T-helper 17 cell (primary cell): Measurements from ENCODE around the gene HTT. TPM values are rescaled to one million over a fixed set of nuclear protein-coding genes. Genes with fewer than 3 reads are reported as not detected.
"Not testable (repeated sequence)": the region's sequence is repeated elsewhere in the genome, so short reads cannot be mapped to it uniquely, and the experiment has no call there.

ENCODE experiments used
- ATAC-seq: fragments of 150-1000 bp; cut with Tn5 transposase; 2 replicates; pipeline ENCODE4 v1.10.0; 2021; ENCODE audit warnings: mild to moderate bottlenecking, moderate library complexity
- DNase-seq, 3 donors: peaks; one replicate each; pipeline versions ENCODE4 v3.0.0 to v3.0.0-alpha.2; 2020 to 2021
- H3K9me3 ChIP-seq: one replicate; pipeline ENCODE4 v1.7.0; 2013; ENCODE audit warnings: low read length, mild to moderate bottlenecking; ENCODE audit not compliant: control insufficient read depth, poor library complexity, severe bottlenecking
- H3K27ac Mint-ChIP-seq: one replicate; pipeline ENCODE4 v1.8.0; 2022; ENCODE audit warnings: mild to moderate bottlenecking, moderate library complexity, mixed read lengths
- H3K27me3 Mint-ChIP-seq: one replicate; pipeline ENCODE4 v1.8.0; 2022; ENCODE audit warnings: mixed read lengths
- H3K36me3 Mint-ChIP-seq: one replicate; pipeline ENCODE4 v1.8.0; 2022; ENCODE audit warnings: low read depth, mixed read lengths
- H3K4me1 Mint-ChIP-seq: one replicate; pipeline ENCODE4 v1.8.0; 2022; ENCODE audit warnings: mild to moderate bottlenecking, mixed read lengths
- H3K4me3 Mint-ChIP-seq: one replicate; pipeline ENCODE4 v1.8.0; 2022; ENCODE audit warnings: mild to moderate bottlenecking, moderate library complexity, mixed read lengths
- total RNA-seq, 4 donors: library from RNA in 2 of 4; stranded (reverse) in 2 of 4; gene quantifications; one replicate each; pipeline ENCODE4 v1.2.3 and lab custom pipeline; 2022 to 2026

Gene HTT
- total RNA-seq, 2 donors from 2014 or later: 83.9 to 89.9 TPM

DNA sequence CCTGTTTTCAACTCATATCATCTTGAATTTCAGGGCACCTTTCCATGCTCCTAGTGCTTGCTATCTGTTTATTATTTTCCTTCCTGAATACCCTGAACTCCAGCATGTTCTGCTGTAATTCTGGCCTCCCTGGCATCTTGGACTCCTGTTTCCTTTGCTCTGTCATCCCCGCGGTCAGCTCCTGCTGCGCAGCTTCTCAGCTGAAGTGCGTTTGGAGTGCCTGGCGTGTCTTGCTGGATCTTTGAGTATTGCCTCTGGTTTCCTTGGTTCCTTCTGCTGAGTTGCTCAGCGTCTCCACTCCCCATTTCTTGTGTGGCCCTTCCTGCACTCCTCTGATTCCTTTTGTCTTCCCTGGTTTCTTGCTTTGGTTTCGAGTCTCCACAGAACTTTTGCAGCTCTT, 84.4 kb downstream of the HTT start:
- Mint-ChIP-seq H3K4me3 (no peak overlapping the region), H3K27me3 (no peaks in the 10 kb centered on the region), H3K27ac (no peak overlapping the region), H3K4me1 (peaks cover 2% of the 10 kb centered on the region), H3K36me3 (peaks cover 23% of the 10 kb centered on the region)
- no peaks in the 10 kb centered on the region for H3K9me3 ChIP-seq
- no peak for ATAC-seq
- no peak for DNase-seq

DNA sequence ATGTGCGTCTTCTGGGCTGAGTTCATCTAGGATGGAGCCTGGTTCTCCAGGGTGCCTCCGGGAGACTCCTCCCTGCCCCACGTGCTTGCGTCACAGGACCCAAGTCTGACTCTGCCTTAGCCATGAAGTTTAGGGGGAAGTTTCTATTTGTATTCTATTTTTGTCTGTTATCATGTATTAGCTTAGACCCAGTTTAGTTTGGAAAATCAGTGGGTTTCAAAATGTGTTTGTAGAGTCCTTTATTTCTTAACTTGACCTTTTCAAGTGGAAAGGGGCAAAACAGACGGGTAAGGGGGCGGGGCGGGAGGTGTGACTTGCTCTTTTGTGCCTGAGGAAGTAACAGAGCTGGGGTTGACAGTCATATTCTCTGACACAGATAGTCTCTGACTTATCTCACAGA, 86.0 kb downstream of the HTT start:
- ATAC-seq: no peak
- no peak overlapping the region for H3K4me3 Mint-ChIP-seq
- peaks cover 24% of the 10 kb centered on the region for H3K36me3 Mint-ChIP-seq
- no peak for DNase-seq
- H3K9me3 ChIP-seq: no peaks in the 10 kb centered on the region
- H3K27ac Mint-ChIP-seq: no peak overlapping the region
- H3K4me1 Mint-ChIP-seq: peaks cover 6% of the 10 kb centered on the region
- no peaks in the 10 kb centered on the region for H3K27me3 Mint-ChIP-seq

DNA sequence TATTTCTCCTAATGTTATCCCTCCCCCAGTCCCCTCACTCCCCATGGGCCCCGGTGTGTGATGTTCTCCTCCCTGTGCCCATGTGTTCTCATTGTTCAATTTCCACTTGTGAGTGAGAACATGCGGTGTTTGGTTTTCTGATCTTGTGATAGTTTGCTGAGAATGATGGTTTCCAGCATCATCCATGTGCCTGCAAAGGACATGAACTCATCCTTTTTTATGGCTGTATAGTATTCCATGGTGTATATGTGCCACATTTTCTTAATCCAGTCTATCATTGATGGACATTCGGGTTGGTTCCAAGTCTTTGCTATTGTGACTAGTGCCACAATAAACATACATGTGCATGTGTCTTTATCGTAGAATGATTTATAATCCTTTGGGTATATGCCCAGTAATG, 86.6 kb downstream of the HTT start:
- not testable (repeated sequence) for H3K27ac Mint-ChIP-seq, H3K4me3 Mint-ChIP-seq, DNase-seq, H3K9me3 ChIP-seq, ATAC-seq, H3K27me3 Mint-ChIP-seq, H3K4me1 Mint-ChIP-seq
- H3K36me3 Mint-ChIP-seq: peaks cover 24% of the 10 kb centered on the region

- H3K36me3 Mint-ChIP-seq: peaks cover 18% of the 10 kb centered on the region
- H3K9me3 ChIP-seq, H3K27ac Mint-ChIP-seq, H3K4me3 Mint-ChIP-seq, DNase-seq, ATAC-seq, H3K27me3 Mint-ChIP-seq: not testable (repeated sequence)
- peaks cover 16% of the 10 kb centered on the region for H3K4me1 Mint-ChIP-seq
Measured at GRCh38 chr4:3166434-3166833, 92.0 kb downstream of the HTT start.

DNA sequence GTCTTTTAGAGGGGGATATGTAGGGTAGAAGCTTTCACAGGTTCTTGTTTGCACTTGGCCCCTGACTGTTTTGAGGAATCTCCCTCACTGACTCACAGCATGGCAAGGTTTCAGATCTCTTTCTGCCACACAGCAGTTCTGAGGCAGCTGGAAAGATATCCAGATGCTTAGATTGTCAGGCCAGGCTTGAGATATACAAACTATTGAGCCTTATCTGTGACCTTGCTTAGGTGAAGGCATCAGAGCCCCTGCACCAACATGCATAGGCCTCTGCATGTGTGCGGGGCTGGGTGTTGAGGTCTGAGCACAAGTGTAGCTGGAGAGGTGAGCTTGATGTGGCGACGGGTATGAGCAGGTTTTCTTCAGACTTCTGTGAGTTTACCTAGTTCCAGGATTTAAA, 93.5 kb downstream of the HTT start:
- Mint-ChIP-seq H3K4me3 (no peak overlapping the region), H3K27ac (no peak overlapping the region), H3K27me3 (no peaks in the 10 kb centered on the region), H3K4me1 (peaks cover 16% of the 10 kb centered on the region), H3K36me3 (peaks cover 21% of the 10 kb centered on the region)
- H3K9me3 ChIP-seq: no peaks in the 10 kb centered on the region
- no peak for DNase-seq
- ATAC-seq: no peak

GRCh38 chr4:3174371-3175338, 100.2 kb downstream of the HTT start:
- no peaks in the 10 kb centered on the region for H3K9me3 ChIP-seq
- ATAC-seq (no peak), DNase-seq (no peak)
- H3K27me3 Mint-ChIP-seq: no peaks in the 10 kb centered on the region
- H3K27ac Mint-ChIP-seq: no peak overlapping the region
- H3K4me3 Mint-ChIP-seq: no peak overlapping the region
- peaks cover 18% of the 10 kb centered on the region for H3K36me3 Mint-ChIP-seq
- H3K4me1 Mint-ChIP-seq: peaks cover 8% of the 10 kb centered on the region

DNA sequence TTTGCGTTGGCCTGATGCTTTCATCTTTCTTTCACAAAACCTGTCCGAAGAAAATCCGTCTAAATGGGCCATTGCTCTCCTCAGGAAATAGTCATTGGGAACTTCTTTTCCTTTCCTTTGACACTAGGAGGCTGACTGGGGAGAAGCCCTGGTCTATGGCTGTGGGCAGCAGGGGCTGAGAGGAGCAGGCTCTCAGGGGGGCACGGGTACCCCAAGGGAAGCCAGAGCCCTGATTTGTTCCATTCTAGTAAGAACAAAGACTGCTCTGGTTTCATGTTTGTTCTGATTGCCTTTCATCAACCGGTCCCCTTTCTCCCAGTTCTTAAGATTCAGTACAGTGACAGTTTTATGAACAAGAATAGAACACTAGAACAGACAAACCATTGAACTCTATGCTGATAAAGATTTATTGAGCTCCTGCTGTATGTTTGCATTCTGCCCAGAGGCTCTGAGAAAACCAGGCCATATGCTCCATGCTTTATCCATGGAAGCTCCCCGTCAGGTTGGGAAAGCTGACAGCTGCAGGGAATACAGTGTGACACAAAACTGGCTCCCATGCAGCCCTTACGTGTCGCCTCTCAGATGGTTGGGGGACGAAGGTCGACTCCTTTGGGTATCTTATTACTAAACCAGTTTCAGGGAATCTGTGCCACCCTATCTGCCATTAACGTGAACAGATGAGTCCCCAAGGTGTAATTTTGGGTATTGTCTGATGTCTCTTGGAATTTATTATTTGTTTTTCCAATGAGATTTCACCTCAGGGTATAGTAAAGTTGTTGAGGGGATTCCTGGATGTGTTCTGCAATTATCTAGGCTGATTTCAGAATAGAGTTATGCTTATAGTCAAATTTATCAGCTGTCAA, 102.1 kb downstream of the HTT start:
- H3K9me3 ChIP-seq: no peaks in the 10 kb centered on the region
- no peak overlapping the region for H3K27ac Mint-ChIP-seq
- no peak overlapping the region for H3K4me3 Mint-ChIP-seq
- no peaks in the 10 kb centered on the region for H3K27me3 Mint-ChIP-seq
- H3K4me1 Mint-ChIP-seq: no peaks in the 10 kb centered on the region
- no peak for ATAC-seq
- H3K36me3 Mint-ChIP-seq: peaks cover 12% of the 10 kb centered on the region
- DNase-seq: no peak

GRCh38 chr4:3177426-3177825, 102.9 kb downstream of the HTT start:
- DNase-seq (no peak), ATAC-seq (no peak)
- Mint-ChIP-seq H3K27ac (no peak overlapping the region), H3K36me3 (peaks cover 12% of the 10 kb centered on the region), H3K4me1 (no peaks in the 10 kb centered on the region), H3K4me3 (no peak overlapping the region), H3K27me3 (no peaks in the 10 kb centered on the region)
- no peaks in the 10 kb centered on the region for H3K9me3 ChIP-seq

GRCh38 chr4:3177905-3178304, 103.4 kb downstream of the HTT start:
- Mint-ChIP-seq H3K27me3 (no peaks in the 10 kb centered on the region), H3K4me1 (no peaks in the 10 kb centered on the region), H3K4me3 (no peak overlapping the region), H3K27ac (no peak overlapping the region), H3K36me3 (peaks cover 10% of the 10 kb centered on the region)
- H3K9me3 ChIP-seq: no peaks in the 10 kb centered on the region
- ATAC-seq (no peak), DNase-seq (no peak)

DNA sequence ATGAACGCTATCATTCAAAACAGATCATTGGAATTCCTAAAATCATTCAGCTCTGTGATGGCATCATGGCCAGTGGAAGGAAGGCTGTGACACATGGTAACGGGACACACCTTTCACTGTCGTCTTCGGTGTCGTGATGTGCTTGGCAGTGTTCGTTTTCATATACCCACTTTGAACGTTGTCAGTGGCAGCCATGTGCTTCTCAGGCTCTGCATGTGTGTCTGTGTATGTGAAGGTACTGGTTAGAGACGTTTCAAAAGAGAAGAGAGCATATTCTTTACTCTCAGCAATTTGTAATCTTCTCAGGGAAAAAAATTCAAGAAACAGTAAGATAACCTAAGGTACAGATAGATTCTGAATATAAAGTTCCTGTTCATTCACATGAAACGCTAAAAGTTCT, 103.9 kb downstream of the HTT start:
- H3K27me3 Mint-ChIP-seq: no peaks in the 10 kb centered on the region
- H3K9me3 ChIP-seq: no peaks in the 10 kb centered on the region
- peak overlapping the region; percentile 24 for H3K27ac Mint-ChIP-seq
- DNase-seq (no peak), ATAC-seq (no peak)
- peaks cover 7% of the 10 kb centered on the region for H3K36me3 Mint-ChIP-seq
- no peaks in the 10 kb centered on the region for H3K4me1 Mint-ChIP-seq
- no peak overlapping the region for H3K4me3 Mint-ChIP-seq

DNA sequence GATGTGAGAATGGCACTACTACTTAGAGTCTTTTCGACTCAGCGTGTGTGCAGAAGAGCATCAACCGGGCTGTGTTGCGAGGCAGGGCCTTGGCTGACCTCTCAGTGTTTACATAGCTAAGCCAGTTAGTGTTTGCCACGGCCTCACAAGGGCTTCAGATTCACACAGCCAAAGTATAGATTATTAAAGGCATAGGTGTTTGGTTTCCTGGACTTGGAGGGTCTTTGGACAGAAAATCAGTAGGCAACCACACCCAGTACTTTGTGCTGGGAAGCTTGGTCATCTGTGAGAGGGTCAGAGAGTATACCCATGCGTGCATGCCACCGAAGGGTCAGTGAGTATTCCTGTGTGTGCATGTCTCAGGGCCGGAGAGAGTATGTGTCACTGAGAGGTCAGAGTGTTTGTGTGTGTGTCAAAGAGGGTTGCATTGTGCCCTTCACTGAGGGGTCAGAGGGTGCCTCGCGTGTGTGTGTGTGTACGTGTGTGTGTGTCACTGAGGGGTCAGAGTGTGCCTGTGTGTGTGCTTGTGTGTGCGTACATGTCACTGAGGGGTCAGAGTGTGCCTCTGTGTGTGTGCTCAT, 104.7 kb downstream of the HTT start:
- no peaks in the 10 kb centered on the region for H3K9me3 ChIP-seq
- no peak for ATAC-seq
- DNase-seq: no peak
- Mint-ChIP-seq H3K27me3 (no peaks in the 10 kb centered on the region), H3K4me1 (peaks cover 5% of the 10 kb centered on the region), H3K27ac (peak overlapping the region; percentile 24), H3K4me3 (no peak overlapping the region), H3K36me3 (peaks cover 13% of the 10 kb centered on the region)

- peaks cover 23% of the 10 kb centered on the region for H3K36me3 Mint-ChIP-seq
- H3K27ac Mint-ChIP-seq: no peak overlapping the region
- peaks cover 9% of the 10 kb centered on the region for H3K4me1 Mint-ChIP-seq
- no peak for DNase-seq
- ATAC-seq: no peak
- no peaks in the 10 kb centered on the region for H3K27me3 Mint-ChIP-seq
- no peaks in the 10 kb centered on the region for H3K9me3 ChIP-seq
- no peak overlapping the region for H3K4me3 Mint-ChIP-seq
Measured at GRCh38 chr4:3183008-3183407, 108.5 kb downstream of the HTT start.

DNA sequence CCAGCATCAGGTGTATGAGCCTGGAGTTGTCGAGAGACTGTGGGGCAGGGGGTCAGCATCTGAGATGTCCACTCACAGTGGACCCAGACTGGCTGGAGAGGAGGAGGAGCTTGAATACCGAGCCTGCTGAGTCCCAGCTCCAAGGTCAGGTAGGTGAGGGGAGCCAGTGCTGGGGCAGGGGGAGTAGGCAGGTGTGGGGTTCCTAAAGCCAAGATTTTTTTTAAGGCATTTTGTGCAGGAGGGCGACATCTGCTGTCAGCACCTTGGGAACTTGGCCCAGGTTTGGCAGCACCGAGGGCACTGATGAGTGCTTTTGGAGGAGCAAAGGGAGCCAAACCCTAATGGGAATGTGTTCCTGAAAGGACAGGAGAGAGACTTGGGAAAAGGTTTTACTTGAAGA, 110.2 kb downstream of the HTT start:
- Mint-ChIP-seq H3K4me3 (no peak overlapping the region), H3K36me3 (peaks cover 23% of the 10 kb centered on the region), H3K27ac (peak overlapping the region; percentile 84), H3K4me1 (peaks cover 11% of the 10 kb centered on the region), H3K27me3 (no peaks in the 10 kb centered on the region)
- ATAC-seq (no peak), DNase-seq (no peak)
- no peaks in the 10 kb centered on the region for H3K9me3 ChIP-seq
